HCT116 (cell line): Measurements from ENCODE around the gene CIB4. TPM values are rescaled to one million over a fixed set of nuclear protein-coding genes. Genes with fewer than 3 reads are reported as not detected.

Experiments
- ATAC-seq: fragments of 200-7000 bp; cut with Tn5 transposase; 2 replicates; pipeline ENCODE4 v1.9.1; 2020; ENCODE audit warnings: mild to moderate bottlenecking, moderate library complexity
- BruUV-seq: library from RNA; stranded (reverse); fragments of 400-500 nt; replicated peaks from 2 replicates; lab custom pipeline; 2021; lab: Mats Ljungman, UMichigan
- CTCF ChIA-PET: fragments of 300-600 bp; sonication (Branson Sonifier 250); formaldehyde crosslinking; loops from one replicate; lab custom pipeline; 2021; ENCODE audit warnings: antibody characterized with exemption; lab: Charles Lee
- POLR2A ChIA-PET: fragments of 300-600, 350-600 bp; sonication (Branson Sonifier 250); formaldehyde crosslinking; loops from one replicate; lab custom pipeline; 2021; ENCODE audit warnings: antibody characterized with exemption; lab: Charles Lee
- RAD21 ChIA-PET, 2 experiments: fragments of 300-600 bp; sonication (Branson Sonifier 250); formaldehyde crosslinking; loops; one replicate each; lab custom pipeline; 2023; ENCODE audit warnings: low total read pairs in 2 of 2; ENCODE audit not compliant: uncharacterized antibody in 2 of 2, unreplicated experiment in 2 of 2, low non-redundant PET in 1 of 2; lab: Charles Lee
- DNase-seq: peaks from one replicate; pipeline ENCODE4 v3.0.0-alpha.2; 2010; ENCODE audit warnings: low read depth, low spot score
- H2AFZ ChIP-seq: fragments of 200-600 bp; shearing (Covaris generic), sonication (generic); 2 replicates; pipeline ENCODE4 v1.6.1; 2017; ENCODE audit warnings: low read depth, mixed run types, mixed read lengths, antibody characterized with exemption, low read length; ENCODE audit not compliant: poor library complexity, severe bottlenecking
- H3K27ac ChIP-seq: 2 replicates; pipeline ENCODE4 v1.5.1; 2012; ENCODE audit warnings: low read depth, low read length
- H3K27me3 ChIP-seq: fragments of 200-600 bp; sonication (generic); 2 replicates; pipeline ENCODE4 v1.6.1; 2016; ENCODE audit warnings: mixed run types, low read length, mixed read lengths; ENCODE audit not compliant: insufficient read depth
- H3K36me3 ChIP-seq, 2 experiments: fragments of 200-500 bp in 1 of 2; fragments of 200-600 bp in 1 of 2; sonication (Bioruptor generic) in 1 of 2; sonication (generic) in 1 of 2; 2 replicates each; pipeline versions ENCODE4 v1.5.1 to v1.6.1; 2014 to 2016; ENCODE audit warnings: low read length in 2 of 2, inconsistent platforms in 1 of 2, mixed read lengths in 1 of 2, mixed run types in 1 of 2; ENCODE audit not compliant: insufficient read depth in 2 of 2, control insufficient read depth in 1 of 2
- H3K4me1 ChIP-seq, 2 experiments: fragments of 200-600 bp in 1 of 2; sonication (generic) in 1 of 2; 2 replicates each; pipeline versions ENCODE4 v1.5.1 to v1.6.1; 2012 to 2017; ENCODE audit warnings: low read length in 2 of 2, inconsistent platforms in 1 of 2, mild to moderate bottlenecking in 1 of 2, mixed read lengths in 1 of 2, mixed run types in 1 of 2, moderate library complexity in 1 of 2; ENCODE audit not compliant: insufficient read depth in 2 of 2, control insufficient read depth in 1 of 2
- H3K4me2 ChIP-seq: fragments of 200-600 bp; sonication (generic); 2 replicates; pipeline ENCODE4 v1.6.1; 2017; ENCODE audit warnings: mixed run types, low read length, mixed read lengths
- H3K4me3 ChIP-seq, 2 experiments: fragments of 200-600 bp in 1 of 2; sonication (generic) in 1 of 2; replicated peaks in 1 of 2; 2 replicates each; pipeline ENCODE4 v1.5.1; 2011 to 2016; ENCODE audit warnings: low read length in 2 of 2, control low read depth in 1 of 2, low read depth in 1 of 2, mild to moderate bottlenecking in 1 of 2, mixed read lengths in 1 of 2, mixed run types in 1 of 2
- H3K79me2 ChIP-seq: fragments of 200-600 bp; sonication (generic); 2 replicates; pipeline ENCODE4 v1.6.1; 2017; ENCODE audit warnings: mild to moderate bottlenecking, mixed run types, low read length, moderate library complexity, mixed read lengths; ENCODE audit not compliant: insufficient read depth
- H3K9ac ChIP-seq: fragments of 200-600 bp; sonication (generic); 2 replicates; pipeline ENCODE4 v1.6.1; 2016; ENCODE audit warnings: low read length, mixed read lengths
- H3K9me2 ChIP-seq: fragments of 200-600 bp; sonication (generic), shearing (Covaris generic); 2 replicates; pipeline ENCODE4 v1.6.1; 2017; ENCODE audit warnings: mixed run types, mild to moderate bottlenecking, moderate library complexity; ENCODE audit not compliant: insufficient read depth
- H3K9me3 ChIP-seq, 2 experiments: fragments of 200-500 bp in 1 of 2; fragments of 200-600 bp in 1 of 2; sonication (Bioruptor generic) in 1 of 2; sonication (generic) in 1 of 2; 2 replicates each; pipeline ENCODE4 v1.6.1; 2014 to 2017; ENCODE audit warnings: low read length in 2 of 2, mixed read lengths in 2 of 2, inconsistent platforms in 1 of 2, low read depth in 1 of 2, mild to moderate bottlenecking in 1 of 2, mixed run types in 1 of 2, moderate library complexity in 1 of 2; ENCODE audit not compliant: control insufficient read depth in 1 of 2, insufficient read depth in 1 of 2
- H4K20me1 ChIP-seq: fragments of 200-600 bp; sonication (generic), shearing (Covaris generic); 2 replicates; pipeline ENCODE4 v1.6.1; 2017; ENCODE audit warnings: mixed run types, mild to moderate bottlenecking, moderate library complexity; ENCODE audit not compliant: insufficient read depth
- CEBPB ChIP-seq: IDR thresholded peaks from 2 replicates; pipeline ENCODE4 v1.6.1; 2012; ENCODE audit warnings: low read depth
- ELF1 ChIP-seq: IDR thresholded peaks from 2 replicates; pipeline ENCODE4 v1.6.1; 2012; ENCODE audit warnings: low read depth, borderline replicate concordance
- EZH2phosphoT487 ChIP-seq: fragments of 200-600 bp; IDR thresholded peaks from 2 replicates; pipeline ENCODE4 v1.6.1; 2018; ENCODE audit warnings: antibody characterized with exemption, borderline replicate concordance
- JUND ChIP-seq: IDR thresholded peaks from 2 replicates; pipeline ENCODE4 v1.6.1; 2012
- POLR2A ChIP-seq: IDR thresholded peaks from 2 replicates; pipeline ENCODE4 v1.7.0; 2011; ENCODE audit warnings: borderline replicate concordance; ENCODE audit not compliant: insufficient read depth, insufficient read length; ENCODE audit errors: extremely low read depth
- ZBTB33 ChIP-seq: IDR thresholded peaks from 2 replicates; pipeline ENCODE4 v1.6.1; 2011; ENCODE audit warnings: mild to moderate bottlenecking, low read length, moderate library complexity; ENCODE audit not compliant: insufficient replicate concordance; ENCODE audit errors: extremely low read depth
- intact Hi-C: fragments of 100-400 bp; cut with micrococcal nuclease; formaldehyde crosslinking; loops from 2 replicates; pipeline ENCODE4 v1.10.0; 2022
- total RNA-seq: library from RNA; stranded (reverse); gene quantifications from one replicate; pipeline ENCODE4 v1.2.1, GENCODE V29; 2021; ENCODE audit not compliant: unreplicated experiment

Gene CIB4
- total RNA-seq, 1 experiment from 2014 or later: not detected

GRCh38 chr2:26537826-26538475 lies 103.2 kb downstream of the CIB4 start:
- H3K27me3 ChIP-seq: no peaks in the 10 kb centered on the region
- H3K36me3 ChIP-seq: no peaks in the 10 kb centered on the region
- ChIA-PET RAD21 (no interaction called here), CTCF (no interaction called here), POLR2A (no interaction called here)
- BruUV-seq: no TSS peak
- H4K20me1 ChIP-seq: no peaks in the 10 kb centered on the region
- H3K9me3 ChIP-seq: no peaks in the 10 kb centered on the region
- no peak overlapping the region for H3K4me2 ChIP-seq
- intact Hi-C loops: no loop called here
- TF ChIP-seq ZBTB33: no peak
- TF ChIP-seq CEBPB: no peak
- TF ChIP-seq POLR2A: no peak
- TF ChIP-seq ELF1: no peak
- no peak for TF ChIP-seq EZH2phosphoT487
- TF ChIP-seq JUND: no peak
- DNase-seq (no peak), ATAC-seq (no peak)
- H3K4me1 ChIP-seq: peaks cover 0 to 3% of the 10 kb centered on the region in 2 experiments; a peak in 1 of 4 replicates
- H3K9me2 ChIP-seq: no peaks in the 10 kb centered on the region
- no peak overlapping the region for H2AFZ ChIP-seq
- H3K27ac ChIP-seq: no peak overlapping the region
- no peaks in the 10 kb centered on the region for H3K79me2 ChIP-seq
- H3K9ac ChIP-seq: no peak overlapping the region
- H3K4me3 ChIP-seq: no peak overlapping the region
